Activated CD4-positive, alpha-beta T cell treated with anti-CD3 and anti-CD28 coated beads, Interleukin-2, amount 50 U/mL, for 16 hours (primary cell): ENCODE measurements around the gene FGA.
"Not testable (repeated sequence)": the region's sequence is repeated elsewhere in the genome, so short reads cannot be mapped to it uniquely, and the experiment has no call there.

Source experiments
- DNase-seq: peaks from one replicate; pipeline ENCODE4 v3.0.0-alpha.2; 2020

FGA gene

GRCh38 chr4:154606728-154607723 lies 16.5 kb upstream of the FGA start:
- no peak for DNase-seq

GRCh38 chr4:154604696-154605200 lies 14.2 kb upstream of the FGA start:
- no peak for DNase-seq

GRCh38 chr4:154603033-154603943 lies 12.7 kb upstream of the FGA start:
- no peak for DNase-seq

- no peak for DNase-seq
Observed at GRCh38 chr4:154602404-154603020, 12.0 kb upstream of the FGA start.

GRCh38 chr4:154597798-154598774 lies 7.5 kb upstream of the FGA start:
- DNase-seq: no peak

GRCh38 chr4:154597281-154597680 lies 6.7 kb upstream of the FGA start:
- not testable (repeated sequence) for DNase-seq

- no peak for DNase-seq
Observed at GRCh38 chr4:154595807-154596206, 5.3 kb upstream of the FGA start.

- DNase-seq: not testable (repeated sequence)
Observed at GRCh38 chr4:154594343-154594742, 3.8 kb upstream of the FGA start.

- DNase-seq: no peak
Observed at GRCh38 chr4:154593868-154594267, 3.3 kb upstream of the FGA start.

GRCh38 chr4:154591890-154592289 lies 1.3 kb upstream of the FGA start:
- no peak for DNase-seq

- no peak for DNase-seq
Observed at GRCh38 chr4:154589296-154590197, 995 bp downstream of the FGA start.

- DNase-seq: no peak
Observed at GRCh38 chr4:154588198-154588597, 2.3 kb downstream of the FGA start.

GRCh38 chr4:154586296-154587033 lies 4.1 kb downstream of the FGA start:
- DNase-seq: no peak

GRCh38 chr4:154585369-154586018 lies 5.0 kb downstream of the FGA start:
- DNase-seq: no peak

- DNase-seq: no peak
Observed at GRCh38 chr4:154584259-154584658, 6.3 kb downstream of the FGA start.

- no peak for DNase-seq
Observed at GRCh38 chr4:154583677-154584076, 6.9 kb downstream of the FGA start.

GRCh38 chr4:154583230-154583629 lies 7.3 kb downstream of the FGA start:
- DNase-seq: no peak

- no peak for DNase-seq
Observed at GRCh38 chr4:154582723-154583122, 7.8 kb downstream of the FGA start.

- no peak for DNase-seq
Observed at GRCh38 chr4:154579927-154580326, 10.6 kb downstream of the FGA start.
